ENCODE data around the gene CHTOP. TPM values are rescaled to one million over a fixed set of nuclear protein-coding genes. Genes with fewer than 3 reads are reported as not detected.

The CHTOP gene
- total and polyA plus RNA-seq, 4 donors = 51.2 to 76.6 (median 58.4) TPM

GRCh38 chr1:153614189-153614900 lies 19.5 kb upstream of the CHTOP start:
- no peak for DNase-seq
- peak overlapping the region in 1 of 2 donors; percentile 32 for H3K27ac ChIP-seq (ENCODE audit: low read depth in 1 of 2, low read length in 1 of 2)

GRCh38 chr1:153614906-153615305 lies 19.0 kb upstream of the CHTOP start:
- Histone ChIP-seq H3K36me3 (ENCODE audit: control insufficient read depth in 4 of 4, insufficient read depth in 4 of 4, low read length in 4 of 4) (peaks cover 0 to 3% (median 2%) of the 10 kb centered on the region in 4 donors), H3K9me3 (ENCODE audit: control insufficient read depth in 4 of 4, insufficient read depth in 3 of 4, low read length in 3 of 4) (no peaks in the 10 kb centered on the region), H3K9ac (ENCODE audit: insufficient read depth in 1 of 2, low read length in 2 of 2) (no peak overlapping the region), H3K4me3 (no peak overlapping the region), H3K4me1 (ENCODE audit: control insufficient read depth in 5 of 5, insufficient read depth in 5 of 5, low read length in 5 of 5) (peaks cover 5 to 46% (median 24%) of the 10 kb centered on the region in 5 donors), H3K27me3 (ENCODE audit: control insufficient read depth in 3 of 3, insufficient read depth in 3 of 3, low read length in 2 of 3) (no peaks in the 10 kb centered on the region), H3K27ac (ENCODE audit: low read depth in 1 of 2, low read length in 1 of 2) (peak overlapping the region in 1 of 2 donors; percentile 60)
- ATAC-seq (ENCODE audit: insufficient read depth, low FRiP score) = no peak
- no peak for TF ChIP-seq CTCF (IDR thresholded peaks at IDR 0.05; ENCODE audit: control extremely low read depth, extremely low read depth)
- no peak for DNase-seq
- 84 to 96% methylated on average over 7 of the region's 7 CpGs for WGBS, 2 donors

More at GRCh38 chr1:153614189-153614900, 19.5 kb upstream of the CHTOP start:
- Histone ChIP-seq H3K9ac (ENCODE audit: insufficient read depth in 1 of 2, low read length in 2 of 2) (no peak overlapping the region), H3K4me1 (ENCODE audit: control insufficient read depth in 5 of 5, insufficient read depth in 5 of 5, low read length in 5 of 5) (peaks cover 5 to 51% (median 28%) of the 10 kb centered on the region in 5 donors), H3K36me3 (ENCODE audit: control insufficient read depth in 4 of 4, insufficient read depth in 4 of 4, low read length in 4 of 4) (peaks cover 0 to 1% (median 0%) of the 10 kb centered on the region in 4 donors), H3K9me3 (ENCODE audit: control insufficient read depth in 4 of 4, insufficient read depth in 3 of 4, low read length in 3 of 4) (no peaks in the 10 kb centered on the region), H3K27me3 (ENCODE audit: control insufficient read depth in 3 of 3, insufficient read depth in 3 of 3, low read length in 2 of 3) (no peaks in the 10 kb centered on the region), H3K4me3 (no peak overlapping the region)
- WGBS, 2 donors = 75 to 91% methylated on average over 2 of the region's 2 CpGs
- ATAC-seq (ENCODE audit: insufficient read depth, low FRiP score) = no peak
- TF ChIP-seq CTCF (IDR thresholded peaks at IDR 0.05; ENCODE audit: control extremely low read depth, extremely low read depth) = no peak

- Histone ChIP-seq H3K9me3 (ENCODE audit: control insufficient read depth in 4 of 4, insufficient read depth in 3 of 4, low read length in 3 of 4) (no peaks in the 10 kb centered on the region), H3K27ac (ENCODE audit: low read depth in 1 of 2, low read length in 1 of 2) (peak overlapping the region in 1 of 2 donors; percentile 49), H3K4me1 (ENCODE audit: control insufficient read depth in 5 of 5, insufficient read depth in 5 of 5, low read length in 5 of 5) (peaks cover 5 to 41% (median 19%) of the 10 kb centered on the region in 5 donors), H3K36me3 (ENCODE audit: control insufficient read depth in 4 of 4, insufficient read depth in 4 of 4, low read length in 4 of 4) (peaks cover under 1 to 3% (median 2%) of the 10 kb centered on the region in 4 donors), H3K27me3 (ENCODE audit: control insufficient read depth in 3 of 3, insufficient read depth in 3 of 3, low read length in 2 of 3) (no peaks in the 10 kb centered on the region), H3K9ac (ENCODE audit: insufficient read depth in 1 of 2, low read length in 2 of 2) (no peak overlapping the region), H3K4me3 (peak overlapping the region; percentile 10)
- no peak for ATAC-seq (ENCODE audit: insufficient read depth, low FRiP score)
- TF ChIP-seq CTCF (IDR thresholded peaks at IDR 0.05; ENCODE audit: control extremely low read depth, extremely low read depth) = no peak
- WGBS, 2 donors = 82 to 95% methylated on average over 2 of the region's 2 CpGs
- DNase-seq = no peak
Observed at GRCh38 chr1:153615406-153615805, 18.5 kb upstream of the CHTOP start.

Data from lung (tissue), 12 donors.